GM11168 (cell line): Measurements from ENCODE around the gene ABI1.

ENCODE experiments used
- in situ Hi-C: fragments of 300-500 bp; cut with MboI; formaldehyde crosslinking; loops from one replicate; pipeline ENCODE4 v1.12.0; 2022; ENCODE audit warnings: low sequenced_read_pairs; ENCODE audit not compliant: unreplicated experiment

ABI1 gene

DNA sequence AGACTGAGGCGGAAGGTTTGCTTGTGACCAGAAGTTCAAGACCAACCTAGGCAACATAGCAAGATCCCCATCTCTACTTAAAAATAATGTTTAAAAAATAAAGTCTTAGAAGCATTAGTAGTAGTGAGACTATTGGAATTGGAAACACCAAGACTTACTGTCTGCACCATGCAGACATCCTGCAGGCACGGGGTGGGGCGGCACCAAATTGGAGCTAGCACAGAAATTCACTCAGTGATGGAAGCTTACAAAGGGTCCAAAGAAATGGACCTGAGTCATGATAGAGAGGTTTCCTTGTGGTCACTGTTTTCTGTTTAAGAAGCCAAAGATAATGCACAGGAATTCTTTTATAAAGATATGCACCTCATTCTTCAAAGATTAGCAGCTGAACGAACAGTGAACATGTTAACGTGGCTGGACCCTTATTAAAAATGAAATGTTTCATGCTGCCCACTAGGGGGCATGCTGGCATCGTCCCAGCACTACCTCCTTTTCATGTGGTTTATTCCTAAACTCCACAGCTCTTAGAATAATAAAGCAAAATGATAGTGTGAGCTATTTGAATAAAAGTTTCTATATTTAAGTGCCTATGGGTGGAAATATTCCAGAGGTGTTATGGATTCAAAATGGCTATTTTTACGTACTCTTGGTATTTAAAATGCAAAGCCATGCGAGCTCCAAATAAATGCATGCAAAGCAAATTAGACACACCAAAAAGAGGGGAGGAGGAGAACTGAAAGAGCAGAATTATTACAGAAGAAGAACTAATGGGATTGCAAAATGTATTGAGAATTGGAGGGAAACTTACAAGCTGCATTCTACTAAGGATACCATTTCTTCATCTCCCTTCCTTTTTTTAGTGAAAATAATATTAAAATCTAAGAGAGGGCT, 134.7 kb downstream of the ABI1 start:
- in situ Hi-C loops, result no loop called here

DNA sequence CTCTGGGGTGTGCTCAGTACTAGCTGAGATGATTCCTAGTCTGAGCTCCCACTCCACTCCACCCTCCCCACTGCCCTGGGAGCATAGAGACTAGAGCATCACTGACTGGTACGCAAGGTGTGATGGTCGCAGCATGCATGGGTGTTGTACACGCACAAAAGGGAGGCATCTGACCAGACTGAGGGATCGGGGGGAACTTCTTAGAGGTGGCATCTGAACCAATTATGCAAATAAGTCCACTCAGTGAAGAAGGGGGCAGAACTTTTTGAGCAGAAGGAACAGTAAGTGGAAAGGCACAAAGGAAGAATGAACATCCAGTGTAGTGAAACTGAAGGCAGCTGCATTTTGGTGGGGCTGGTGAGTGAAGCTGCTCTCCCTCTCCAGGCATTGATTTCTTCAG, 137.7 kb downstream of the ABI1 start:
- in situ Hi-C loops, result no loop called here

DNA sequence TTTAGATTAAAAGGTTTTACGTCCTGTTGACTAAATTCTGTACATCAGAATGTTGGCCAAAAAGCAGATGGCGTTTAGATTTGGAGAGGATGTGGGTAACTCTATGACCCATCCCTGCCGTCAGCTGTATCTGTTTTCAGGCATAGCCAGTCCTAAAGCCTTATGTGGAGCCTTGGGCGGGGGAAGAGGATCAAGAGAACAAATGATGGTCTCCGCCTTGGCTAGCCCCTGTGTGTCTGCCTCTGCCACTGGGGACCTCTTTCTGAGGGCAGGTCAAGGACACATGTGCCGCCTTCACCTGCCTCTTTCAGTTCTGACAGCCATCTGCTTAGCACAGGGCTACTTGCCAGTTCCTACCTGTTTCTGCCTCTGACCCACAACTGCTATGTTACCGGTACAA, 139.2 kb downstream of the ABI1 start:
- in situ Hi-C loops, result no loop called here

DNA sequence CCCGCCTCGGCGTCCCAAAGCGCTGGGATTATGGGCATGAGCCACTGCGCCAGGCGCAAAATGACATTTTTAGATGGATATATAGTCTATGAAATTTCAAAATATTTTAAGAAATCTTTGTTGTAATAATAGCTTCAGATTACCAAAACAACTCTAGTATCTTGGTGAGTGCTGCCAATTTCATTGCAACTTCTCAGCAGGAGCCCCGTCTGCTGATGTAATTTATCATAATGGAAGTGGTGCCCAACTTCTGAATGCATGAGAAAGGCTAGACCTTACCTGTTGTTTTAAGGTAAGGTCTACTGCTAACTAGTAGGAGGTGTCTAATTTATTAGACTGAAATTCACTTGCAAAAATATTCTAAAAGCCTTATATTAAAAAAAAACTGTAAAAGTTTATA, 143.3 kb downstream of the ABI1 start:
- in situ Hi-C loops, result no loop called here

DNA sequence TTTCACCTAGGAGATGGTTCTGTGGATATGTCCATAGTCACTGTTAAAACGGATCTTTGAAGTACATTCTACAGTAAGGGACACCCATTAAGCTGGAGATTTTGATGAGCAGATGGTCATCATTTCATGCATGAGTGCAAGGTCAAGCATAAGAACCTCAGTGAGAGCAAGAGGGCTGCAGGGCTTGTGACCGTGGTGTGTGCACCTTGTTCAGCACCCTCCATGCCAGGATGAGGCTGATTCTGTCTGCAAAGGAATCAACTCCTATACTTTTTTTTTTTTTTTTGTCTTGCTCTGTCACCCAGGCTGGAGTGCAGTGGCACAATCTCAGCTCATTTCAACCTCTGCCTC, 145.6 kb downstream of the ABI1 start:
- in situ Hi-C loops, result no loop called here

DNA sequence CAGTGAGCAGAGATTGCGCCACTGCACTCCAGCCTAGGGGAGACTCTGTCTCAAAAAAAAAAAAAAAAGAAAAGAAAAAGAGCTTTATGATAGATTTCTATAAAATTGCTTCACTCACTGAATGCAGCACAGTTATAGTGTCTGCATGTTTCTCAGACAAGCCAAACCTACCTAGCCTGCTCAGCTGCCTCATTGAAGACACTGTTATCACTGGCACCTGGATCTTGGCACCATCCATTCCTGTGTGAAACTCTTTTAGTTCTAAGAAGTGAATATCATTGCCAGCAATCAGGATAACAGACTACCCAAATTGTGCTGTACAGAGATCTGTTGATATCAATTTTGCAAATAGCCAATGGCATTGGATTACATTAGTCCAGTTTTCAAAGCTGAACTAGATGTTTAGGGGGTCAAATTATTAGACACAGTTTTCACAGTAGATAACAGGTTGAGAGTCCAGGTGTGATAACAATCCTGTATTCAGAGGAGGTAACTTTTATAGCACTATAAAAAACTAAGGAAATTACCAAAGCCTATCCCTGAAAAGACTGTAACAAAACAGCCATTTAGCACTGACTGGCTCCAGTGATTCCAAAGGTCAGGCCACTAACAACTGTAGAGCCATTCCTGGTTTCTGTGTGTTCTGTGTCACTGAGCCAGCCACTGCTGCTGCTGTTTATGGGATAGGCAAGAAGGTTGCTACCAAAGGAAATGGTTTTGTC, 146.2 kb downstream of the ABI1 start:
- in situ Hi-C loops, result no loop called here

DNA sequence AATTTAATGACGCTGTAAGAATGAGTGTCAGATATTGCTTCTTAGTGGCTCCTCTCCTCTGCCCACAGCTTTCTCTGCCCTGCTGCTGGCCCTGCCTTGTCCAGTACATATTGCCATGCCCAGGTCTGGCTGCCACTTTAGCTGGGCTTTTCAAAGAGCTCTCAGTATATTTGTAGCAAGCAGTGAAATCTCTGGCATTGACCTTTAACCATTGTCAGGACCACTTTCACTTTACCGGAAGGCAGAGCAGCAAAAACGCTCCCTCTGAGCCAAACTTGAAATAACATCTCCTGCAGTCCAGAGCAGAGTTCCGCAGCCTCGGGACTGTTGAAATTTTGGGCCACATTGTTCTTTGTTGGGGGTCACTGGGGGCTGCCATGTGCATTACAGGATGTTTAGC, 149.4 kb downstream of the ABI1 start:
- in situ Hi-C loops, result no loop called here

DNA sequence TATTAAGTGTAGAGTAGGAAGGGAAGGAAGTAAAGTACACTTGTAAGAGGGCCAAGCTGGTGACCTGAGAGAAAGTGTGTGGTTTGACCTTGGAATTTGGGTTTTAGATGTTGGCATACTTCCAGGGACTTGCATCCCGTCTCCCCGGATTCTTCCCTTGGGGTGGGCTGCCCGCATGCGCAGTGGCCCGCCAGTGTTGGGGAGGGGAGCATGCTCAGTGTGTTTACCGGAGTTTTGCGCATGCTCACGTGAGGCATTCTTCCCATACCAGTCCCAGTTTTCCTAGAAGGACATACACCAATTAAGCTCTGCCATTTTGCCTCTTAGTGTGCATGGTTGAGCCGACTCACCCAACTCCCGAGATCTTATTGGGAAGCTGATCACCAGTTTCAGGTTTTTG, 153.8 kb downstream of the ABI1 start:
- in situ Hi-C loops, result no loop called here

DNA sequence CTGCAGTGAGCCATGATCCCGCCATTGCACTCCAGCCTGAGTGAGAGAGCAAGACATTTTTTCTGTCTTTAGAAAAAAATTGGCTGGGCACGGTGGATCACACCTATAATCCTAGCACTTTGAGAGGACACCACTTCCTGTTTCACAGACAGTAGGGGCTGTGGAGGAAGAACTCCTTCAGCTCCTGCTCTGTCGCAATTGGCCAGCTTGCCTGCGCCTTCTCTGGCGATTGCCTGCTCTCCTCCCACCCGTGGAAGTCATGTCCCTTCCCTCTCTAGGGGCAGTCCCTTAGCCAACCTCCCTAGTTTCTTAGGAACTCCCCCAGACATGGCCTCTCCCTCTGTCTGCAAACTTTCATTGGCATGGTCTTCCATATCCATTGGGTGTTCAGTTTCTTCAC, 154.6 kb downstream of the ABI1 start:
- in situ Hi-C loops, result no loop called here

DNA sequence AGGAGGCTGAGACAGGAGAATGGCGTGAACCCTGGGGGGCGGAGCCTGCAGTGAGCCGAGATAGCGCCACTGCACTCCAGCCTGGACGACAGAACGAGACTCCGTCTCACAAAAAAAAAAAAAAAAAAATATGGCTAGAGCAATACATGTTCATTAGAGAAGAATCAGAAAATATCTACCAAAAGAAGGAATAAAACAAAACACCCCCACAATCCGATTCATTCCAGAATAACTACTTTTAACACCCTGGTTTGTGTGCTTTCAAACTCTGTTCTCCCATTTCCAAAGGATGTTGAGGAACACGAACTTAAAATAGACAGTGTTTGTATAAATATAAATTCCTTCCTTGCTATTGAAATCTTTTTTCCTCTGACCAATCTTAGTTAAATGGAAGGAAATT, 156.8 kb downstream of the ABI1 start:
- in situ Hi-C loops, result no loop called here

DNA sequence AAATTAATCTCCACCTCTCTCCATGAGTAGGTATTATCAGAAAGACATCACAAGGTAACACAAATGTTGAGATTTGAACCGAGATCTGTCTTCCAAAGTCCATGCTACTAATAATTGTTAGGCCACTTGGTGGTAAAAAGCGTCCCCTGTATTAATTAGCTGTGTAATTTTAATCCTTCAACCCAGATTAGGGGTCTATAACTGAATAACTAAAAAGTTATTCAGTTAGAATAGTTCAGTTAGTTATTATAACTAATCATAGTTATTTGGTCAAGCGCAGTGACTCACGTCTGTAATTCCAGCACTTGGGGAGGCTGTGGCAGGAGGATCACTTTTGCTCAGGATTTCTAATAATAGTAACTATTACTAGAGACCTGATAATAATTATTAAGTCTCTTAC, 157.7 kb downstream of the ABI1 start:
- in situ Hi-C loops, result no loop called here

DNA sequence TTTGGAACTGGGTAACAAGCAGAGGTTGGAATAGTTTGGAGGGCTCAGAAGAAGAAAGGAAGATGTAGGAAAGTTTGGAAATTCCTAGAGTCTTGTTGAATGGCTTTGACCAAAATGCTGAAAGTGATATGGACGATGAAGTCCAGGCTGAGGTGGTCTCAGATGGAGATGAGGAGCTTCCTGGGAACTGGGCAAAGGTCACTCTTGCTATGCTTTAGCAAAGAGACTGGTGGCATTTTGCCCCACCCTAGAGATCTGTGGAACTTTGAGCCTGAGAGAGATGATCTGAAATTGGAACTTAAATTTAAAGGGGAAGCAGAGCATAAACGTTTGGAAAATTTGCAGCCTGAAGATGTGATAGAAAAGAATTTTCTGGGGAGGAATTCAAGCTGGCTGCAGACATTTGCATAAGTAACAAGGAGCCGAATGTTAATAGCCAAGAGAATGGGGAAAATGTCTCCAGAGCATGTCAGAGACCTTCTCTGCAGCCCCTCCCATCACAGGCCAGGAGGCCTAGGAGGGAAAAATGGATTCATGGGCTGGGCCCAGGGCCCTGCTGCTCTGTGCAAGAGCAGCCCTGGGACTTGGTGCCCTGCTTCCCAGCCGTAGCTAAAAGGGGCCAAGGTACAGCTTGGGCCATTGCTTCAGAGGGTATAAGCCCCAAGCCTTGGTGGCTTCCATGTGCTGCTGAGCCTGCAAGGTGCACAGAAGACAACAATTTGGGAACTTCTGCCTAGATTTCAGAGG, 159.7 kb downstream of the ABI1 start:
- in situ Hi-C loops, result no loop called here

DNA sequence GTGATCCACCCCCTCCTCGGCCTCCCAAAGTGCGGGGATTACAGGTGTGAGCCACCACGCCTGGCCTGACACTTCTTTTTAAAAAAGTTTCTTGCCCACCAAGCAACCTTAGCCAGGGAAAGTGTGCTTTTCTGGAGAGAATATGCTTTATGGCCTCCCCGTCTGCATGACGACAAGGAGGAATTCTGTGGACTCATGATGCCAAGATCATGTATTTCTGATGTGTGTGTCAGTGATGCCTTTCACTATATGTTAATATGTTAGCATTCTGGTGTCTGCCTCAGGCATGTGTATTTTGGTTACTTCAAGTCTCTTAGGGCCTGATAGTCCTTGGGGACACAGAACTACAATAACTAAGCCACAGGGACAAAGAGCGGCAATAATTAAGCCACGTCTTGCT, 161.1 kb downstream of the ABI1 start:
- in situ Hi-C loops, result no loop called here

DNA sequence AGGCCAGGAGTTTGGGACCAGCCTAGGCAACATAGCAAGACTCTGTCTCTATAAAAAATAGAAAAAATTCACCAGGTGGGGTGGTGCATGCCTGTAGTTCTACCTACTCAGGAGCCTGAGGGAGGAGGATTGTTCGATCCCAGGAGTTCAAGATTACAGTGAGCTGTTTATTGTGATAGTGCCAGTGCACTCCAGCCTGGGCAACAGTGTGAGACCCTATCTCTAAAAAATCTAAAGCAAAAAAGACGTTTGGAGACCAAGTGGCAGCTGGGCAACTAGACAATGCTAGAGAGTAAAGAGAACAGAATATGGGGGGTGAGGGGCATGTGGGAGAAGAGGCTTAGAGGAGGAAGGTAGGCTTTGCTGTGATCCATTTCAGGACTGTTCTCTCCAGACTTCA, 161.8 kb downstream of the ABI1 start:
- in situ Hi-C loops, result no loop called here

DNA sequence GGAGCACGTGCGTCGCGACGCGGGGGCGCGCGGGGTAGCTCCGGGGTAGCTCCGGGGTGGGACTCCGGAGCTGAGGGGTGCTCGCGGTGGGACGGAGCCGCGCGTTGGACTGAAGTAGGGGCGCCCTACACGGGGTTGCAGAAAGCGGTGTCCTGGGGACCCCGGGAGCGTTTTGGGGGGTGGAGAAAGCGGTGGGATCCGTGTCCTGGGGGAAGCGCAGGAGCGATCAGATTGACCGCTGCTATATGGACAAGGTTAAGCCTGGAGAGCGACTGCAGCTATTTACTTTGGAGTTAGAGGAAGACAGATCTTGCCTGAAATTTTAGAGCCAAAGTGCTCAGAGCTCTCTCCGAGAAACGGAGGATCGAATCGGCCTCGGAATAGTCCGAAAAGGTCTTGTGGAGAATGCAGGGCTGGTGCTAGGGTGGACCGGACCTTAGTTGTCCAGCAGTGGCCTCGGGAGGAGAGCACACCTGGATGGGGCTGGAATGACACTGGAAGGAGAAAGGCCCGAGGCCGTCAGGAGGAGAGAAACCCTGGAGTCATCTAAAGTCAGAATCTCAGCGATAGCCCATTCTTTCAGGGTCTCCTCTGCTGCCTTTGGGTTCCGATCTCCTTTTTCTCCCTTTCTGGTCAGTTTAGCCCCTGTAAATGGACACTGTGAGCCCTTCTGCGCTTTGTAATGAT, 162.7 kb downstream of the ABI1 start:
- in situ Hi-C loops, result no loop called here

DNA sequence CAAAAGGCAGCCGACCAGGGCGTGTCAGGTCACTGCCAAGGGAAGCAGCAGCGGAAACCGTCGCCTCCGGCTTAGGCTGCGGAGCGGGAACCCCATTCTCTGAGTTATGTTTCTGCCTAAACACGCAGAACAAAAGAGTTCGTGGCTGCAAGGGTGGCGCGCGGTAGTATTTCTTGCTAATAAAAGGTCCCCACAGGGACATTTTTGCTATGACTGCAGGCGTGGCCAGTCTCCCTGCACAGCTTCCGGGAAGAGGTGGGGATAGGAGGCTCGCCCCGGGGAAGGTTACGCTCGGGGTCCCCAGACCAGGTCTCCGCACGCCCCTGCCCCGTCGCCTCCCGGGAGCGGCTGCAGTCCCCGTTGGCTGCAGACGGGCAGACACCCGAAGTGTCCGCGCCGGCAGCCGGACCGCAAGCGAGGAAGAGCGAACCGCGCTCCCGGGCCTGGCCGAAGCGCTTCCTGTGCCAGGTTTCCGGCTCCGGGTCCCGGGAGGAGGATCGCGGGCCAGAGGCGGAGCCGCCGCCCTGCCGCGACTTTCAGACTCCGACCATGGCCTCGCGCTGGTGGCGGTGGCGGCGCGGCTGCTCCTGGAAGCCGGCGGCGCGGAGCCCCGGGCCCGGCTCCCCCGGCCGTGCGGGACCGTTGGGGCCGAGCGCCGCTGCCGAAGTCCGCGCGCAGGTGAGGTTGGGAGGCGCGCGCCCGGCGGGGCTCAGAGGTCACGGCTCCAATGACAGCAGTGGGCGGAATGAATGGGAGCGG, 163.4 kb downstream of the ABI1 start, which contains the start of gene PDSS1:
Gene PDSS1 (plus strand): TSS at position 539 of the 759 bp plus-strand sequence. CDS start 11 bp downstream, at position 550.
- in situ Hi-C loops, result no loop called here

DNA sequence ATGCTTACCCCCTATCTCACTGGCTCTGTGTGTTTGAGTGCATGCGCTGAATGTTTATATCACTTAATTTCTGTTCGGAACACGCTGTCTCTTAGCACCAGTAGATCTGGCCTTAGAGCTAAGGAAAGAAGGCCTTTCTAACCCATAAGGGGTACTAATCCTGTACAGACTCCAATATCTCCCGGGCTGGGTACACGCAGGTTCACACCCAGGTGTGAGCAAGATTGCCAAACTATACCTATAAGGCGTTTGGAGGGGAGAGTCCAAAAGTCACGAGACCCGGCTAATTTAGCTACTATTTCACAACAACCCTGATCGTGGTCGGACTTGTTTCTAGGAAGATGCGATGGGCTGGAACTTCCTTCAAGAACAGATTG, 164.0 kb downstream of the ABI1 start:
- in situ Hi-C loops, result no loop called here
